HFF-Myc (cell line): ENCODE results near the gene MPI.
"Not testable (repeated sequence)": the region's sequence is repeated elsewhere in the genome, so short reads cannot be mapped to it uniquely, and the experiment has no call there.

Experiments
- DNase-seq: peaks from one replicate; pipeline ENCODE4 v3.0.0-alpha.2; 2011; ENCODE audit warnings: low read depth; ENCODE audit errors: extremely low read depth
- H3K4me3 ChIP-seq: replicated peaks from 2 replicates; pipeline ENCODE4 v1.5.1; 2011; ENCODE audit warnings: low read depth, mild to moderate bottlenecking, control low read depth, low read length
- CTCF ChIP-seq: IDR thresholded peaks from 2 replicates; pipeline ENCODE4 v1.5.1; 2012; ENCODE audit warnings: mild to moderate bottlenecking, low read depth, low read length, control low read depth; ENCODE audit errors: missing control alignments

Gene MPI

GRCh38 chr15:74873756-74874424 is 16.0 kb upstream of the MPI start:
- no peak for DNase-seq
- peak overlapping the region; percentile 52 for H3K4me3 ChIP-seq
- TF ChIP-seq CTCF, result no peak

- no peak for DNase-seq
- H3K4me3 ChIP-seq, result no peak overlapping the region
- TF ChIP-seq CTCF, result no peak
Observed at GRCh38 chr15:74878273-74878672, 11.6 kb upstream of the MPI start.

GRCh38 chr15:74882528-74882927 is 7.3 kb upstream of the MPI start:
- no peak for DNase-seq
- H3K4me3 ChIP-seq, result no peak overlapping the region
- TF ChIP-seq CTCF, result no peak

GRCh38 chr15:74884428-74885223 is 5.2 kb upstream of the MPI start:
- no peak for DNase-seq
- H3K4me3 ChIP-seq, result no peak overlapping the region
- no peak for TF ChIP-seq CTCF

GRCh38 chr15:74885461-74885860 is 4.4 kb upstream of the MPI start:
- DNase-seq, result no peak
- TF ChIP-seq CTCF, result no peak

GRCh38 chr15:74887537-74888193 is 2.2 kb upstream of the MPI start:
- DNase-seq, H3K4me3 ChIP-seq: not testable (repeated sequence)

More at GRCh38 chr15:74885461-74885860, 4.4 kb upstream of the MPI start:
- H3K4me3 ChIP-seq, result no peak overlapping the region

- TF ChIP-seq CTCF, result no peak
- no peak overlapping the region for H3K4me3 ChIP-seq
- no peak for DNase-seq
Observed at GRCh38 chr15:74888716-74889115, 1.1 kb upstream of the MPI start.
